ENCODE results near the gene GRXCR2. TPM values are rescaled to one million over a fixed set of nuclear protein-coding genes. Genes with fewer than 3 reads are reported as not detected.
"Not testable (repeated sequence)": the region's sequence is repeated elsewhere in the genome, so short reads cannot be mapped to it uniquely, and the experiment has no call there.

The GRXCR2 gene
- total RNA-seq, 2 experiments from 2014 or later: not detected

DNA sequence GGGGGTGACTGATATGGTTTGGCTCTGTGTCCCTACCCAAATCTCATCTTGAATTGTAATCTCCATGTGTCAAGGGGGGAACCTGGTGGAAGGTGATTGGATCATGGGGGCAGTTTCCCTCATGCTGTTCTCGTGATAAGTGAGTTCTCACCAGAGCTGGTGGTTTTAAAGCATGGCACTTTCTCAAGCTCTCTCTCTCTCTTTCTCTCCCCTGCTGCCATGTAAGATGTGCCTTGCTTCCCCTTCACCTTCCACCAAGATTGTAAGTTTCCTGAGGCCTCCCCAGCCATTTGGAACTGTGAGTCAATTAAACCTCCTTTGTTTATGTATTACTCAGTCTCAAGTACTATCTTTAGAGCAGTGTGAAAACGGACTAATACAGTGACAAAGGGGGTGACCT is 8.4 kb downstream of the GRXCR2 start:
- H3K27ac Mint-ChIP-seq; H3K9me3 Mint-ChIP-seq; DNase-seq; POLR2A ChIA-PET; H3K36me3 Mint-ChIP-seq (ENCODE audit: low read depth); CTCF ChIA-PET; H3K4me1 Mint-ChIP-seq; H3K4me3 Mint-ChIP-seq: not testable (repeated sequence)
- H3K27me3 Mint-ChIP-seq: peaks cover 14% of the 10 kb centered on the region

DNA sequence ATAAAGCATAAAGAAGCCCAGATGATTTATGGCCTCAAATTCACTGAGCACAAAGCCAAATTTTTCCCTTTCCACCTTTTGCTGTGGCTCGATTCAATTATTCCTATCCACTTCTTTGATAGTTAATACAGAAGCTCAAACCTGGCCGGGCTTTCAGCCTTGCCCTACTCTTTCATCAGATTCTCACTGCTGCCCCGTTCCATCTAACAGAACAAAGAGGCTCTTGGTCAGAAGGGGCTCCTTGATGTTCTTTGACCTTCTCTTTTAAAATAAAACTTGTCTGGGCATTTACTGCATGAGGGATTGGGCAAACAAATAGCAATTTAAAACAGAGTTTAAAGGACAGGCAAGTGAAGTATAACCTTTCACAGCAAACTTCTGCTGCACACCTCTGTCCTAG is 9.8 kb downstream of the GRXCR2 start:
- Mint-ChIP-seq H3K27ac (no peak overlapping the region), H3K27me3 (peaks cover 14% of the 10 kb centered on the region), H3K4me3 (no peak overlapping the region), H3K4me1 (no peaks in the 10 kb centered on the region), H3K36me3 (ENCODE audit: low read depth) (no peaks in the 10 kb centered on the region), H3K9me3 (no peaks in the 10 kb centered on the region)
- CTCF ChIA-PET: no interaction called here
- POLR2A ChIA-PET: no interaction called here
- DNase-seq: no peak

DNA sequence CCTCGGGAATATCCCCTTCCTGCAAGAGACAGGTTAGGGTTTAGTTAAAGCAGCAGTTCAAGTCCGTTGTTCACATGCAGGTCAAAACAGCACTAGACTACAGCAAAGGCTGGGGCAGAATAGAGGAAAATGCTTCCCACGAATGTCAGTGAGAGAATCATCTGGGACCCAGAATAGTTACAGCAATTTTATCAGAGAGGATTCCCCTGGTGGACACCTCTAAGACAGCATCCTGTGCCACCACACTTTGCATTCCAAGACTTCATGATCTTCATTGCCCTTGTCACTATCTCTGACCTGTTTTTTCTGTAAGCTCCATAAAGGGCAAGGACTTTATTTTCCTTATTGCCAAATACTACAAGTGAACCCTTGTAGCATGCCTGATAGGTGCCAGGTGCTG is 12.9 kb downstream of the GRXCR2 start:
- ChIA-PET POLR2A (no interaction called here), CTCF (no interaction called here)
- Mint-ChIP-seq H3K4me3 (no peak overlapping the region), H3K9me3 (no peaks in the 10 kb centered on the region), H3K4me1 (peaks cover 4% of the 10 kb centered on the region), H3K27ac (no peak overlapping the region), H3K27me3 (peaks cover 13% of the 10 kb centered on the region), H3K36me3 (ENCODE audit: low read depth) (no peaks in the 10 kb centered on the region)
- no peak for DNase-seq

DNA sequence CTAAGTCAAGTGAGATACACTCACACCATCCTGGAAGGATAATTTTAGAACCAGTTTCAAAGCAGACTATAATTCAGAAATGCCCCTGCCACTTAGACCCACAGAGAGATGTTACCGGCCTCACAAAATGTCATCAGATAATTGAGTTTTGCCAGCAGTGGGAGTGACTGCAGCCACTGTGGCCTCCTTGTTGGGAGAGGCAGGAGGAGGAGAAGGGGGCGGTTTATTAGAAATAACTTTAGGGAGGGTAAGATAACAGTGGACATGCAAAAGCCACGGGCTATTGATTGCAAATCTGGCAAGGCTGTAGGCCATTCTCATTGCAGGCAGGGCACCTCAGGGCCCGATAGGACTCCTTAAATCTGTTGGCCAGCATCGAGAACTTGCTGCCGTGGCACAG is 13.4 kb downstream of the GRXCR2 start:
- Mint-ChIP-seq H3K4me3 (no peak overlapping the region), H3K36me3 (ENCODE audit: low read depth) (no peaks in the 10 kb centered on the region), H3K9me3 (no peaks in the 10 kb centered on the region), H3K4me1 (peaks cover 4% of the 10 kb centered on the region), H3K27ac (no peak overlapping the region), H3K27me3 (peaks cover 11% of the 10 kb centered on the region)
- ChIA-PET CTCF (no interaction called here), POLR2A (no interaction called here)
- DNase-seq: no peak

DNA sequence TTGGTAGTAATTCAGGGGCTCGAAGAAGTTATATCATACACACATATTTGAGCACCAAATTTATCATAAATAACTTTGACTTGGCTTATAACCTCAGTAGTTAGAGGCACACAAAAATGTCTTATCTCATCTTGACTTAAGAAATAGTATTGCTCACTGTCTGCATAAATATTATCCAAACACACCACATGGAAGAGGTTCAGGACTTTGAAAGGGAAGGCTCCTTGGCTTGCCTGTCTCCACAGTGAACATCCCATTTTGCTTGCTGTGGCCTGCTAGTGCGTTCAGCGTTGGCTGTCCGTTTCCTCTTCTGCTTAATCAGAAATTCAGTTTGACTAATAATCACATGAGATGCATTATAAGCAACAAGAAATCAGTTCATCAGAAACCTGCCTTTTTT is 13.9 kb downstream of the GRXCR2 start:
- POLR2A ChIA-PET: no interaction called here
- no peak overlapping the region for H3K27ac Mint-ChIP-seq
- no peaks in the 10 kb centered on the region for H3K9me3 Mint-ChIP-seq
- CTCF ChIA-PET: no interaction called here
- DNase-seq: no peak
- no peak overlapping the region for H3K4me3 Mint-ChIP-seq
- peaks cover 12% of the 10 kb centered on the region for H3K27me3 Mint-ChIP-seq
- H3K36me3 Mint-ChIP-seq (ENCODE audit: low read depth): no peaks in the 10 kb centered on the region
- H3K4me1 Mint-ChIP-seq: peaks cover 4% of the 10 kb centered on the region

DNA sequence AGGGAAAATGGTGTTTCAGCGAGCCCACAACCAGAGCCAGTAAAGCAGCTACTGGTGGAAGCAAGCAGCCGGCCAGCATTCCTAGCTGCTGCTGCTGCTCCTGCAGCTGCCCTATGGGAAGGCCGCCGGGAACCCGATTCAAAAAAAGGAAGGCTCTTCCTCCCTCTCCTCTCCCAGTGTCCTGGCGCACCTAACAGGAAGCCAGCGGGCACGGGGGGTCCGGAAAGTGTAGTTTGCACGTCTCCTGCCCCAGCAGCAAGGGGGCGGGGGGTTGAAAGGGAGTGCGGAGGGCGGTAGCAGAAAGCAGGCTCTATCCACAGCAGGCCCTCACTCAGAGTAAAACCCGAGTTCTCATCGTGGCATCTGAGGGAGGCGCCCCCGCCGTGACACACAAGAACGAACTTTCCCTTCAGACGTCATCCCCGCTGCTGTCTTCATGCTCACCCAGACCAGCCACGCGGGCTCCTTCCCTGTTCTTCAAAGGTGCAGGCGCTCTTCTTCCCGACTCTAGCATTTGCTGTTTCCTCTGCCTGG is 16.5 kb downstream of the GRXCR2 start:
- Mint-ChIP-seq H3K27me3 (peaks cover 8% of the 10 kb centered on the region), H3K9me3 (no peaks in the 10 kb centered on the region), H3K36me3 (ENCODE audit: low read depth) (no peaks in the 10 kb centered on the region), H3K4me3 (peak overlapping the region; percentile 6), H3K27ac (no peak overlapping the region), H3K4me1 (peaks cover 4% of the 10 kb centered on the region)
- ChIA-PET CTCF (interaction anchor here (1.0 kb wide), 1 partner anchor 58 kb away, joined by 5 read pairs; no protein-coding TSS in a partner anchor), POLR2A (no interaction called here)
- DNase-seq: no peak

DNA sequence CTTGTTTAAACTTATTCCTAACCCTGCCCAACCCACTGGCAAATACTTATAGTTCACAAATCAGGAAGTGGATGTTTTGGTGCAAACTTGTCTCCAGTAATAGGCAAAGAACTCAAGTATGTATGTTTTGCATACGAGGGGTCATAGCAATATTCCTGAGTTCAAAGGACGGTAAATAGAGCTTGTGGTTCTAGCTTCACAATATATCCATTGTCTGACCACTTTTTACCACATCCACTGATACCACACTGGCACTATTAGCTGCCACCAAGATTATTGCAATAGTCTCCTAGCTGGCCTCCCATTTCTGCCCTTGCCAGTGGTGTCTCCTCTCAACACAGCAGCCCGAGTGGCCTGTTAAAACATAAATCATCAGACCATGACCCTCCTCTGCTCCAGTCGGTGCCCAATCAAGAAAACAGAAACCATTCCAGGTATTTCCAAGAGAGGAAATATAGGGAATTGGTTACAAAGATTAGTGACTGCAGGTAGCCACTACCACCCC is 17.0 kb downstream of the GRXCR2 start:
- Mint-ChIP-seq H3K4me3 (no peak overlapping the region), H3K36me3 (ENCODE audit: low read depth) (no peaks in the 10 kb centered on the region), H3K27me3 (peaks cover 8% of the 10 kb centered on the region), H3K27ac (no peak overlapping the region), H3K9me3 (no peaks in the 10 kb centered on the region), H3K4me1 (peaks cover 4% of the 10 kb centered on the region)
- no peak for DNase-seq
- ChIA-PET POLR2A (no interaction called here), CTCF (interaction anchor here (1.0 kb wide), 1 partner anchor 57 kb away, joined by 5 read pairs; no protein-coding TSS in a partner anchor)

DNA sequence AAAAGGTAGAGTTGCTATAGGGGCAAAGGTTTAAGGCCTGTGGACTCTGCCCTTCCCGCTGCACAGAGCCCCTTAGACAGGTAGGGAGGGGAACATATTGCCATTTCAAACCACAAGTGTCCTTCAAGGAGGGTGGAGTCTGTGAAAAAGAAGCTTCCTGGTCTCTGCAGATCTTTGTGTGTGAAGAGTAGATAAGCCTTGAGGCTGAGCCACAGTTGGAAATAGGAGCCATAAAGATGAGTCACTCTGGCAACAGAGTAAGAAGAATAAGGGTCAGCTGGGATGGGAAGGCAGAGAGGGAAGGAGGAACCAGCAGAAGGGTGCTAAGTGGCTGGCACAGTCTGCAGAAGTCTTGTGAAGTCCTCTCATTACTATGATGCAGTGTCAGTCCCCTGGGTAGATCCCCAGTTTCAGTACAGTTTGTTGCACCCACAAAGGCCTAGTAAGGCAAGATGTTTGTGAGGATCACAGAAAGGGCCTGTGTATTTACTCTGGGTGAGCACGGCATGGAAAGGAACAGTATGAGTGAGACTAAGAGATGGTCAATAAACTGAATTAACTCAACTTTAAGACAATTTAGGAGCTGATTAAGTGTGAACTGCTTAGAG is 18.1 kb downstream of the GRXCR2 start:
- H3K4me1 Mint-ChIP-seq: peaks cover 4% of the 10 kb centered on the region
- no peaks in the 10 kb centered on the region for H3K36me3 Mint-ChIP-seq (ENCODE audit: low read depth)
- ChIA-PET POLR2A (interaction anchor here (0.6 kb wide), 1 partner anchor 10 kb away, joined by 10 read pairs; no protein-coding TSS in a partner anchor), CTCF (interaction anchor here (0.6 kb wide), 2 partner anchors 18 to 1013 kb away, joined by 3 read pairs; no protein-coding TSS in a partner anchor)
- peaks cover 3% of the 10 kb centered on the region for H3K27me3 Mint-ChIP-seq
- no peak overlapping the region for H3K27ac Mint-ChIP-seq
- no peak overlapping the region for H3K4me3 Mint-ChIP-seq
- no peaks in the 10 kb centered on the region for H3K9me3 Mint-ChIP-seq
- DNase-seq: no peak

DNA sequence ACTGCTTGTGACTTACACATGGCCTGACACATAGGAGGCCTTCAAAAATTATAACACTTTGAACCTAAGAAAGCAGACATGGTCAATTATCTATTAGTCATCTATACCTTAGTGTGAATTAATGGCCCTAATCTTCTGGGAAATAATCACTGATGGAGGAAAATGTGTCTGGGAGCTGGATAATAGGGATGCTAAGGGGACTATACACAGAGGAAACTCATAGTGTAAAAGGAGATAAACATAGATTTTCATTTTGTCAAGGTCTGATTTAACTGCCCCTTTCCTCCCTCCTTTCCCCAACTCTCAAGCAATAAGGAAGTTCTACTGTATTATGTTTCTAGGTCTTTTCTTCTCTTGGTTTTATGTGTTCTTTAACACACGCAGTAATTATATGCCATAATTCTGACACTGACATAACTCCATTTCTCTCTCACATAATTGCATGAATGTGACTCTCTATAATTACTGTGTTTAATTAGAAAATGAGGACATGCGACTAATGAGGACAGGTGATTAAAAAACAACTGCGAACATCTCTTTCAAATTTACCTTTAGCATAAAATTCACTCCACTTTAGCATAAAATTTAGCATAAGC is 18.9 kb downstream of the GRXCR2 start:
- CTCF ChIA-PET: interaction anchor here (0.6 kb wide), 1 partner anchor 18 kb away, joined by 3 read pairs; no protein-coding TSS in a partner anchor
- H3K36me3 Mint-ChIP-seq (ENCODE audit: low read depth): no peaks in the 10 kb centered on the region
- peaks cover 4% of the 10 kb centered on the region for H3K4me1 Mint-ChIP-seq
- H3K4me3 Mint-ChIP-seq: no peak overlapping the region
- H3K9me3 Mint-ChIP-seq: no peaks in the 10 kb centered on the region
- no peak for DNase-seq
- POLR2A ChIA-PET: no interaction called here
- no peak overlapping the region for H3K27ac Mint-ChIP-seq
- peaks cover 5% of the 10 kb centered on the region for H3K27me3 Mint-ChIP-seq

DNA sequence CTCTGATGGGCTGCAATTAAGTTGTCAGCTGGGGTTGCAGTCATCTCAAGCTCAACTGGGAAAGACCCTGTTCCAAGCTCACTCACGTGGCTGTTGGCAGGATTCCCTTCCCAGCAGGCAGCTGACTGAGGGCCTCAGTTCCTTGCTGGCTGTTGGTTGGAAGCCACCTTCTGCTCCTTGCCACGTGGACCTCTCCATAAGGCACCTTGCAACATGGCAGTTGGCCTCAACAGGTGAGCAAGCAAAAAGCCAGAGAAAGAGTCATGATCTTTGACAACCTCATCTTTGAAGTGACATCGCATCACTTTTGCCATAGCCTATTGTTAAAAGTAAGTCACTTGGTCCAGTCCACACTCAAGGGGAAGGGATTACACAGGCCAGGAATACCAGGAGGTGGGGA is 19.8 kb downstream of the GRXCR2 start:
- CTCF ChIA-PET: no interaction called here

DNA sequence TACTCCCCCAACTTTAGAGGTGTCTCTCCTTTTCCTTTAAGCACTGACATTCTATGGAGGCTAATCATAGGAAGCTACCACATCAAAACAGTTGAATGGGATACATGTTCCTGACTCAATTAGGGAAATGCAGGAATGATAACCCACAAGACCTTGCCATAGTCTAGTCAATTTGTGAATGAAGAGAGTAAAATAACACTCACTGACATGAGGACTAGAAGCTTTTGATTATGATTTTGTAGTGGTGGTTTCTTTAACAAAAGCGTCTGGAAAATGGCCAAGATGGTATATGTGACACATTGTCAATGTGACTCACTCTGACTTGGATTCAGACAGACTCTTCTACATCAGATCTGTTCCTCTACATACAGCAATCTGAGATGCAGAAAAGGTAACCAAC is 24.0 kb downstream of the GRXCR2 start:
- Mint-ChIP-seq H3K9me3 (no peaks in the 10 kb centered on the region), H3K4me1 (no peaks in the 10 kb centered on the region), H3K27ac (no peak overlapping the region), H3K27me3 (peaks cover 10% of the 10 kb centered on the region), H3K36me3 (ENCODE audit: low read depth) (no peaks in the 10 kb centered on the region), H3K4me3 (no peak overlapping the region)
- CTCF ChIA-PET: no interaction called here
- POLR2A ChIA-PET: no interaction called here
- no peak for DNase-seq

More for the DNA sequence above, 19.8 kb downstream of the GRXCR2 start:
- Mint-ChIP-seq H3K4me3 (no peak overlapping the region), H3K36me3 (ENCODE audit: low read depth) (no peaks in the 10 kb centered on the region), H3K9me3 (no peaks in the 10 kb centered on the region), H3K27ac (no peak overlapping the region), H3K27me3 (peaks cover 8% of the 10 kb centered on the region), H3K4me1 (peaks cover 4% of the 10 kb centered on the region)
- no peak for DNase-seq
- POLR2A ChIA-PET: no interaction called here

DNA sequence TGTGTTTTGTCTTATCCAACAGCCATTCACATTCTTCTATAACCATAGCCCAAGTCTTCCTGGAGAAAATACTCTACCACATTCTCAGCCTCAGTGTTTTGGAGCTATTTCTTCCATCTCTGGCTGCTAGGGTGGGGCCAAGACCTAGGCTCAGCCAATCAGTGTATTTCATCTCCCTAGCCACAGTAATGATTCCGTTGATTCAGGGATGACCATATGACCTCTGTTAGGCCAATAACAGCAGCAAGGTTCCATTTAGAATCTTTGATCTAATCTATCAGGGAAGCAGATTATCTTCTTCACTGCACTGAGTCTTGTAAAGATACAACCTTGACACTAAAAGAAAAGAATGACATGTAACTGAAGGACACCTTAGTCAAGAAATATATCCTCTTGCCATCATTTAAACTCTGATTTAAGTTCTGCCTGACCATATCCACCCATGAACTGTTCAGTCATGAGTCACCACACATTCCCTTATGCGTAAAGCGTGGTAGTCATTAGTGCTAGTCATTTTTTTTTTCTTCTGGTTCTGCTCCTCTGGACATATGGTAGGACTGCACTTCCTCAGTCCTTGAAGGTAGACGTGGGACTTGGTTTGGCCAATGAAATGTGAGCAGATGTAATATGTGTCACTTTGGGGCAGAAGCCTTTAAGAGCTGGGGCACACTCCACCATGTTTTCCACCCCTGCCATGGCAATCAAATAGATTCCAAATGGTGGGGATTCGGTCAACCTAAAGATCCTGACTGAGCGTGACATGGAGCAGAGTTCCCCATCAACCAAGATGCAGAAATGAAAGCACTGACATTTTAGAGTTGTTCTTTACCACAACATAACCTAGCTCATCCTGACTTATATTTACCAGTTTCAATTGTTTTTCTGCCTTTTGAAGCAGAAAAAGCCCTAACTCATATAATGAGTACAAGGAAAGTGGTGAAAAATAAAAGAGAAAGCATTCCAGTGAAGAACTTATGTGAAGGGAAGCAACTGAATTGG is 25.0 kb downstream of the GRXCR2 start:
- H3K4me1 Mint-ChIP-seq: no peaks in the 10 kb centered on the region

DNA sequence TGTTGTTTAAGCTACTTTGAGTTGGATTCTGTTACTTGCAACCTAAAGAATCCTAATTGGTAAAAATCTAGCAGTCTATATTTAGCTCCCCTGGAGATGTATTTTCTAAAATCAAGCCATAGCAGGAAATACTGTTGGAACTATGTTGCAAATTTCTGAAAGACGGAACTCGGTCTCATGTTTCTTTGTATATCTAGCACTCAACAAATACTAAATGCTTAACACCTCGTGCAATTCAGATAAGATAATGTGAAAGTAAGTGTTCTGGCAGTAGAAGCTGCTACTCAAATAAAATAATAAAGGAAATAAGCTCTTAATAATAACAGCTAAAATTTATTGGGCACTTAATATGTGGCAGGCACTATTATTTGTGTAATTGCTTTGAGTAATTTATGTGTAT is 26.7 kb downstream of the GRXCR2 start:
- POLR2A ChIA-PET: no interaction called here
- no peak for DNase-seq
- H3K27me3 Mint-ChIP-seq: peaks cover 11% of the 10 kb centered on the region
- H3K9me3 Mint-ChIP-seq: no peaks in the 10 kb centered on the region
- no peaks in the 10 kb centered on the region for H3K4me1 Mint-ChIP-seq
- H3K36me3 Mint-ChIP-seq (ENCODE audit: low read depth): no peaks in the 10 kb centered on the region
- H3K4me3 Mint-ChIP-seq: no peak overlapping the region
- H3K27ac Mint-ChIP-seq: no peak overlapping the region
- CTCF ChIA-PET: no interaction called here

More for the DNA sequence above, 25.0 kb downstream of the GRXCR2 start:
- H3K4me3 Mint-ChIP-seq: no peak overlapping the region
- H3K27me3 Mint-ChIP-seq: peaks cover 11% of the 10 kb centered on the region
- ChIA-PET CTCF (interaction anchor here (0.8 kb wide), 1 partner anchor 264 kb away, joined by 4 read pairs; no protein-coding TSS in a partner anchor), POLR2A (no interaction called here)
- H3K9me3 Mint-ChIP-seq: no peaks in the 10 kb centered on the region
- H3K27ac Mint-ChIP-seq: no peak overlapping the region
- no peak for DNase-seq
- H3K36me3 Mint-ChIP-seq (ENCODE audit: low read depth): no peaks in the 10 kb centered on the region

Data from activated CD4-positive, alpha-beta T cell treated with anti-CD3 and anti-CD28 coated beads, Interleukin-2, amount 10 ng/mL, durations not matched to agents 7 days and 5 days (primary cell).